Endothelial cell (in vitro differentiated cells): ENCODE measurements around the gene DHRS4. TPM values are rescaled to one million over a fixed set of nuclear protein-coding genes. Genes with fewer than 3 reads are reported as not detected.
"Not testable (repeated sequence)": the region's sequence is repeated elsewhere in the genome, so short reads cannot be mapped to it uniquely, and the experiment has no call there.

Experiments used
- DNase-seq: peaks from one replicate; pipeline ENCODE4 v3.0.0; 2021; ENCODE audit warnings: low spot score
- H3K27ac Mint-ChIP-seq: one replicate; pipeline ENCODE4 v1.8.0; 2021; ENCODE audit warnings: mixed read lengths, inconsistent platforms; ENCODE audit not compliant: unreplicated experiment
- H3K27me3 Mint-ChIP-seq: one replicate; pipeline ENCODE4 v1.8.0; 2021; ENCODE audit warnings: mild to moderate bottlenecking, moderate library complexity, mixed read lengths, inconsistent platforms; ENCODE audit not compliant: unreplicated experiment
- H3K36me3 Mint-ChIP-seq: one replicate; pipeline ENCODE4 v1.8.0; 2021; ENCODE audit warnings: mild to moderate bottlenecking, low read depth, mixed read lengths, inconsistent platforms; ENCODE audit not compliant: unreplicated experiment
- H3K4me1 Mint-ChIP-seq: one replicate; pipeline ENCODE4 v1.8.0; 2021; ENCODE audit warnings: mild to moderate bottlenecking, mixed read lengths, inconsistent platforms; ENCODE audit not compliant: unreplicated experiment
- H3K4me3 Mint-ChIP-seq: one replicate; pipeline ENCODE4 v1.8.0; 2021; ENCODE audit warnings: mild to moderate bottlenecking, mixed read lengths, inconsistent platforms; ENCODE audit not compliant: unreplicated experiment
- H3K9me3 Mint-ChIP-seq: one replicate; pipeline ENCODE4 v1.8.0; 2021; ENCODE audit warnings: mixed read lengths, inconsistent platforms; ENCODE audit not compliant: unreplicated experiment
- CTCF ChIP-seq: fragments of 200-600 bp; sonication (generic); IDR thresholded peaks from one replicate; pipeline ENCODE4 v1.5.0; 2021; ENCODE audit warnings: antibody characterized with exemption; ENCODE audit not compliant: unreplicated experiment
- total RNA-seq: library from RNA; stranded (reverse); fragmentation: NEBNext Ultra II Directional; extraction: Animal tissue kit (Norgen Biotek cat#: 25700); gene quantifications from one replicate; pipeline ENCODE4 v1.2.1, GENCODE V29; 2021; ENCODE audit not compliant: unreplicated experiment

Gene DHRS4
- total RNA-seq, 1 donor from 2014 or later = 18.9 TPM

DNA sequence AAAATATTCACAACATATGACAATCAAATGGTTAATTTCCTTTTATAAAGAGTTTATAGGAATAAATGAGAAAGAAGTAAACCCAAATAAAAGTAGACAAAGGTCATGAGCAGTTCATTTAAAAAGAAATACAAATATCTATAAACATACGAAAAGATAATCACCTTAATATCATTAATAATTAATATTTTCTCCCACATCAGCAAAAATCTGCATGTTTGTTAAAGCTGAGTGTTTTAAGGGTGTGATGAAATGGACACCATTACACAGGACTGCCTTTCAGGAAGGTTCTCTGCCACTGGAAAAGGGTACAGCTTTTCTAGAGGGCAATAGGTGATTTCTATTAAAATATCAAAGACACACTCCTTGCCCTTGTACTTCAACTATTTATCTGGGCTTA lies 14.7 kb upstream of the DHRS4 start:
- Mint-ChIP-seq H3K4me3 (no peak overlapping the region), H3K36me3 (peaks cover 4% of the 10 kb centered on the region), H3K27me3 (peaks cover 6% of the 10 kb centered on the region), H3K27ac (no peak overlapping the region), H3K9me3 (no peaks in the 10 kb centered on the region), H3K4me1 (no peaks in the 10 kb centered on the region)
- no peak for TF ChIP-seq CTCF
- no peak for DNase-seq

GRCh38 chr14:23939607-23940326 lies 13.8 kb upstream of the DHRS4 start:
- no peaks in the 10 kb centered on the region for H3K9me3 Mint-ChIP-seq
- peak overlapping the region; percentile 40 for H3K27ac Mint-ChIP-seq
- no peak overlapping the region for H3K4me3 Mint-ChIP-seq
- peaks cover 6% of the 10 kb centered on the region for H3K27me3 Mint-ChIP-seq
- peaks cover 4% of the 10 kb centered on the region for H3K36me3 Mint-ChIP-seq
- no peaks in the 10 kb centered on the region for H3K4me1 Mint-ChIP-seq
- no peak for TF ChIP-seq CTCF
- no peak for DNase-seq

DNA sequence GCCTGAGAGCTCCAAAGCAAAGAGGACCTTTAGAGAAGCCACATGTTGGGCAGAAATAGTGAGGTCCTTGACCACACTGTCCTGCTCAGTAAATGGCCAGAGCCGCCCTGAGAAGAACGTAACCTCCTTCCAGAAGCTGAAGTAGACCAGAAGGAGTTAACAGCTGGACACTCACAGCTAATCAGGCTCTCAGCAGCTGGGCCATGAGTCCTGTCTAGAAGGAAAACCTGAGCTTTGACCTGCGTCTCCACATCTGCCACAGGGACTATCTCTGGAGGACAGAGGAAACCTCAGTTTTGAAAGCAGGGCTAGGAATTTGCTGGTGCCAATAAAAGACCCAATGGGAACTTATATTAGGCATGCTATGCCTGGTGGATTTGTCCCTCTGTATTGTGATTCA lies 12.3 kb upstream of the DHRS4 start:
- H3K27me3 Mint-ChIP-seq = peaks cover 6% of the 10 kb centered on the region
- no peaks in the 10 kb centered on the region for H3K4me1 Mint-ChIP-seq
- peaks cover 4% of the 10 kb centered on the region for H3K36me3 Mint-ChIP-seq
- no peak for DNase-seq
- H3K4me3 Mint-ChIP-seq = no peak overlapping the region
- TF ChIP-seq CTCF = no peak
- H3K27ac Mint-ChIP-seq = no peak overlapping the region
- H3K9me3 Mint-ChIP-seq = no peaks in the 10 kb centered on the region

DNA sequence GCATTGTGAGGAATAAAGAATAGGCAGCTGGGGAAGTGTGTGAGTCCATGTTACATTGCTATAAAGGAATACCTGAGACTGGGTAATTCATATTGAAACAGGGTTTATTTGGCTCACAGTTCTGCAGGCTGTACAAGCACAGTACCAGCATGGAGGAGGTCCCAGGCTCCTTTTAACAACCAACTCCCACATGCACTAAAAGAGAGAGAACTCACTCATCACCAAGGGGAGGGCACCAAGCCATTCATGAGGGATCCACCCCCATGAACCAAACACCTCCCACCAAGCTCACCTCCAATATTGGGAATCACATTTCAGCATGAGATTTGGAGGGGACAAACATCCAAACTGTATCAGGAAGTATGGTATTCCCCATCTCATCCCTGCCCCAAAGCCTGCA lies 11.9 kb upstream of the DHRS4 start:
- TF ChIP-seq CTCF = no peak
- DNase-seq = no peak
- Mint-ChIP-seq H3K27ac (no peak overlapping the region), H3K4me1 (no peaks in the 10 kb centered on the region), H3K4me3 (no peak overlapping the region), H3K27me3 (peaks cover 6% of the 10 kb centered on the region), H3K36me3 (peaks cover 4% of the 10 kb centered on the region), H3K9me3 (no peaks in the 10 kb centered on the region)

DNA sequence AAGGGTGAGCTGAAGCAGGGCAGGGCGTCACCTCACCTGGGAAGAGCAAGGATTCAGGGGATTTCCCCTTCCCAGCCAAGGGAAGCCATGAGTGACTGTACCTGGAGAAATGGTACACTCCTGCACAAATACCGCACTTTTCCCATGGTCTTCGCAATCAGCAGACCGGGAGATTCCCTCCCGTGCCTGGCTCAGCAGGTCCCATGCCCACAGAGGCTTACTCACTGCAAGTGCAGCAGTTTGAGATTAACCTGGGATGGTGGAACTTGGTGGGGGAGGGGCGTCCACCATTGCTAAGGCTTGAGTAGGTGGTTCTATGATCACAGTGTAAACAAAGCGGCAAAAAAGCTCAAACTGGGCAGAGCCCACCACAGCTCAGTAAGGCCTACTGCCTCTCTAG lies 11.0 kb upstream of the DHRS4 start:
- DNase-seq = no peak
- no peak overlapping the region for H3K4me3 Mint-ChIP-seq
- TF ChIP-seq CTCF = no peak
- peaks cover 4% of the 10 kb centered on the region for H3K4me1 Mint-ChIP-seq
- no peaks in the 10 kb centered on the region for H3K9me3 Mint-ChIP-seq
- H3K27ac Mint-ChIP-seq = no peak overlapping the region
- peaks cover 4% of the 10 kb centered on the region for H3K36me3 Mint-ChIP-seq
- peaks cover 6% of the 10 kb centered on the region for H3K27me3 Mint-ChIP-seq

DNA sequence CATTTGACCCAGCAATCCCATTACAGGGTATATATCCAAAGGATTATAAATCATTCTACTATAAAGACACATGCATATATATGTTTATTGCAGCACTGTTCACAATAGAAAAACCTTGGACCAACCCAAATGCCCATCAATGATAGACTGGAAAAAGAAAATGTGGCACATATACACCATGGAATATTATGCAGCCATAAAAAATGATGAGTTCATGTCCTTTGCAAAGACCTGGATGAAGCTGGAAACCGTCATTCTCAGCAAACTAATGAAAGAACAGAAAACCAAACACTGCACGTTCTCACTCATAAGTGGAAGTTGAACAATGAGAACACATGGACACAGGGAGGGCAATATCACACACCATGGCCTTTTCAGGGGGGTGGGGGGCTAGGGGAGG lies 4.5 kb upstream of the DHRS4 start:
- not testable (repeated sequence) for H3K4me3 Mint-ChIP-seq, H3K4me1 Mint-ChIP-seq, H3K27ac Mint-ChIP-seq, H3K9me3 Mint-ChIP-seq, DNase-seq, H3K36me3 Mint-ChIP-seq
- peaks cover 14% of the 10 kb centered on the region for H3K27me3 Mint-ChIP-seq
